ENCODE data around the gene TOR1AIP1. TPM values are rescaled to one million over a fixed set of nuclear protein-coding genes. Genes with fewer than 3 reads are reported as not detected.
"Not testable (repeated sequence)": the region's sequence is repeated elsewhere in the genome, so short reads cannot be mapped to it uniquely, and the experiment has no call there.

Gene TOR1AIP1
- 10 to 100 TPM; 48.3 to 50.4 TPM for total RNA-seq
- long read RNA-seq, full-length matches to known transcripts, result 10 of 16 reads
- long read RNA-seq, partial matches to known transcripts, result 1 of 16 reads
- long read RNA-seq, other reads (novel, unspliced or antisense), result 5 of 16 reads

GRCh38 chr1:179882253-179883039 is at the start of gene TOR1AIP1:
Gene TOR1AIP1, plus strand, starts transcription at chr1:179882285. Its CDS starts 218 bp downstream, at chr1:179882503.
- intact Hi-C loops (cut with DNase I), result loop anchor here in 1 of 2 donors (10.0 kb wide), 1 partner anchor 72 kb away; the partner anchor contains the start of gene CEP350

GRCh38 chr1:179836686-179837445 is 45.2 kb upstream of the TOR1AIP1 start:
- ATAC-seq; intact Hi-C loops (cut with DNase I); DNase-seq: not testable (repeated sequence)

More at GRCh38 chr1:179882253-179883039, at the start of gene TOR1AIP1:
- DNase-seq (peak; percentile 98), ATAC-seq (peak; percentile 94 to 96)

GRCh38 chr1:179840107-179840506 is 42.0 kb upstream of the TOR1AIP1 start:
- intact Hi-C loops (cut with DNase I), result no loop called here
- DNase-seq (no peak), ATAC-seq (no peak)

GRCh38 chr1:179848233-179848632 is 33.9 kb upstream of the TOR1AIP1 start:
- intact Hi-C loops (cut with DNase I), result no loop called here
- no peak for ATAC-seq
- DNase-seq, result no peak

- intact Hi-C loops (cut with DNase I), result no loop called here
- ATAC-seq, result no peak
- DNase-seq, result no peak
Observed at GRCh38 chr1:179853102-179853501, 29.0 kb upstream of the TOR1AIP1 start.

GRCh38 chr1:179855831-179856230 is 26.3 kb upstream of the TOR1AIP1 start:
- intact Hi-C loops (cut with DNase I); ATAC-seq: not testable (repeated sequence)

GRCh38 chr1:179856296-179856695 is 25.8 kb upstream of the TOR1AIP1 start:
- intact Hi-C loops (cut with DNase I), result no loop called here
- ATAC-seq (no peak), DNase-seq (no peak)

More at GRCh38 chr1:179855831-179856230, 26.3 kb upstream of the TOR1AIP1 start:
- not testable (repeated sequence) for DNase-seq

- no peak for DNase-seq
- no peak for ATAC-seq
- intact Hi-C loops (cut with DNase I), result no loop called here
Observed at GRCh38 chr1:179857009-179857408, 25.1 kb upstream of the TOR1AIP1 start.

- intact Hi-C loops (cut with DNase I), result no loop called here
- no peak for DNase-seq
- no peak for ATAC-seq
Observed at GRCh38 chr1:179860652-179861051, 21.4 kb upstream of the TOR1AIP1 start.

GRCh38 chr1:179865377-179865776 is 16.7 kb upstream of the TOR1AIP1 start:
- DNase-seq, result no peak
- ATAC-seq, result peak in 1 of 2 donors; percentile 64
- intact Hi-C loops (cut with DNase I), result no loop called here

- intact Hi-C loops (cut with DNase I), result no loop called here
- ATAC-seq, result no peak
- no peak for DNase-seq
Observed at GRCh38 chr1:179866616-179867015, 15.5 kb upstream of the TOR1AIP1 start.

GRCh38 chr1:179867493-179868330 is 14.4 kb upstream of the TOR1AIP1 start:
- ATAC-seq, result peak; percentile 72 to 74
- peak; percentile 30 for DNase-seq
- intact Hi-C loops (cut with DNase I), result no loop called here

GRCh38 chr1:179870870-179871269 is 11.2 kb upstream of the TOR1AIP1 start:
- DNase-seq (no peak), ATAC-seq (no peak)
- intact Hi-C loops (cut with DNase I), result no loop called here

- intact Hi-C loops (cut with DNase I), result no loop called here
- DNase-seq, result no peak
- no peak for ATAC-seq
Observed at GRCh38 chr1:179871940-179872339, 10.1 kb upstream of the TOR1AIP1 start.

- ATAC-seq, result no peak
- intact Hi-C loops (cut with DNase I), result no loop called here
- DNase-seq, result no peak
Observed at GRCh38 chr1:179872558-179872957, 9.5 kb upstream of the TOR1AIP1 start.

- intact Hi-C loops (cut with DNase I), result no loop called here
- DNase-seq (no peak), ATAC-seq (no peak)
Observed at GRCh38 chr1:179873438-179873851, 8.6 kb upstream of the TOR1AIP1 start.

GRCh38 chr1:179875596-179876299 is 6.3 kb upstream of the TOR1AIP1 start:
- intact Hi-C loops (cut with DNase I), result no loop called here
- DNase-seq, result no peak
- no peak for ATAC-seq

GRCh38 chr1:179876300-179876715 is 5.8 kb upstream of the TOR1AIP1 start:
- ATAC-seq, result peak in 1 of 2 donors; percentile 21
- no peak for DNase-seq
- intact Hi-C loops (cut with DNase I), result no loop called here
